GM19372 (cell line): Measurements from ENCODE around the gene FARS2.

Experiments
- ATAC-seq: cut with Tn5 transposase; IDR thresholded peaks from one replicate; pipeline ENCODE4 v1.9.1; 2021; ENCODE audit warnings: mild to moderate bottlenecking, low read depth, moderate library complexity; ENCODE audit not compliant: unreplicated experiment

The FARS2 gene

DNA sequence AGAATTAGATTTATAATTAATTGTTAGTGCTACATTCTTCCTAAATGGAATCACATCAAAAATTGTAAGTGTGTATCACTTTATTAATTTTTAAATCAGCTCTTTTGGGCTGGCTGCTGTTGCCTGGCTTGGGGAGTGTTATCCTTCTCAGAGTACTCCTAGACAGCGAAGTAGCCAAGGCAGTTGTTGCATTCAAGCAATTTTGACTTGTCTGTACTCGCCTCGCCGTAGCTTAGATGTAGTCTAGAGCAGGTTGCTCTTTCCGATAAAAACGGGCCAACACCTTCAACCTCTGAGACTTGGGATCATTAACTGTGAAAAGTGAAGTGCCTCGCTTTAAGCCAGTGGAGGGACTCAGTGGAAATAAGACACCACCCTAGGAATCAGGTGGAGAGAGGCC, 151.3 kb downstream of the FARS2 start:
- ATAC-seq, result no peak

DNA sequence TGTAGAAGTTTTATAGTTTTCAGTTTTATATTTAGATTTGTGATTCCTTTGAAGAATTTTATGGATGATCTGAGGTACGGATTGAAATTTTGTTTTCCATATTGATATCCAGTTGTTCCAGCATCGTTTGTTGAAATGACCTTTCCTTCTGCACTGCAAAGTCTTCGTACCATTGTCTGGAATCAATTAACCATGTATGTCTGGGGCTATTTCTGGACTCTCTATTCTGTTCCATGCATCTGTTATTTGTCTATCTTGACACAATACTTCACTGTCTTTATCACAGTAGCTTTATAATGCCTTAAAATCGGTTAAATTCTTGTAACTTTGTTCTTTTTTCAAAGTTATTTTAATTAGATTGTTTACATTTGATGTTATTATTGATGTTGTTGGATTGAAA, 154.9 kb downstream of the FARS2 start:
- no peak for ATAC-seq

DNA sequence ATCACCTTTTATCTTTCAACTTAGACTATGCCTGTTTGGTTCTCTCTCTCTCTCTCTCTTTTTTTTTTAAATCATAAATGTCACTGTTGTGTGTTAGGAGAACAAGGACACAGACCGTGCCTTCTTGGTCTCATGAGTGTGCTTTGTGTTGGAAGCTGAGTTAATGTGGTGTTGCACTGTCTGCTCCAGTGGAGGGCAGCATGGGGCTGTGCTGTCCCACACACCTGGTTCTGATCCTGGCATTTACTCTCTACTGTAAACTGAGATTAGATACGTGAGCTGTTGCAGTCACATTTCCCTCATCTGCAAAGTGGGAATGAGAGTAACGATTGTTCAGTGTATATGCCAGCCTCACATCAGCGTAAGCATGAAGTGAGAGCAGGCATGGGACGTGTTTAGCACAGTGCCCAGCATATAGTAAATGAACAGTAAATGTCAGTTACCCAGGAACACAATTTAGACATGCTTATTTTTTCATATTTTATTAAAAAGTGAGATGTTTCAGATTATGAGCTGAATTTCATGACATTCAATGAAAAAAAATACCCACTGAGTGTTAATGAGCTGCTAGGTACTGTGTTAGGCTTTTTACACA, 161.1 kb downstream of the FARS2 start:
- no peak for ATAC-seq

DNA sequence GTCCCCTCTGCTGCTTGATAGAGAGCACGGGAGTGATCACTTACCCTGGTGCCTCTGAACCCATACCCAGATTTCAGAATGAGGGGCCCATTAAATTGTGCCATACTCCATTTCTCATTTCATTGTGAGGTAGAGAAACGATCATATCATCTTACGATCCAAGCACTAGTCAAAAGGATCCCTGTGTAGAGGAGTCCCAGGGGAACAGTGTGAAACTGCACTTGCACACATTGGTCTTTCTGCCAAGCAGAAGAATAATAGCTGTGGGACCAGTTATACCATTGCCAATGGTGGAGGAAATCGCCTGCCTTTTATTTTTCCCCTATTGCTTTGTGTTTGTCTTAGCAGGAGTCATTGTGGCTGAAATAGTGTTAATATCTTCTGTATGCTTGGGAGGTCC, 161.9 kb downstream of the FARS2 start:
- ATAC-seq, result no peak

DNA sequence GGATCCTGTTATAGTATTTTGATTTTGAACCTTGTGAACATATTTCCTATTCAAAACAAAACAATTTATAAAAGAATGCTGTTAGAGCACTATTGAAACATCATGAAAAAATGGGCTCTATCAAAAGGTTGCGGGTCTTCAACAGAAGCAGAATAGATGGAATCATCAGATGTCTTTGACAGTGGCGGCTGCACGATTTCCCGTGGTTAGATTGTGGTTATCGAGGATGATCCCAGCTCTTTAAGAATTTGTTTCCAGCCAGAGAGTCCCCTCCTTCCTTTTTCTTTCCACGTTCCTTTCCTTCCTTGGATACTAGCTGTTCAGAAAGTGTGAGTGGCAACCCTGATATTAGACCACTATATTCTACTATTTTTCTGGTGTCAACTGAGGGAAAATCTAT, 163.4 kb downstream of the FARS2 start:
- no peak for ATAC-seq

DNA sequence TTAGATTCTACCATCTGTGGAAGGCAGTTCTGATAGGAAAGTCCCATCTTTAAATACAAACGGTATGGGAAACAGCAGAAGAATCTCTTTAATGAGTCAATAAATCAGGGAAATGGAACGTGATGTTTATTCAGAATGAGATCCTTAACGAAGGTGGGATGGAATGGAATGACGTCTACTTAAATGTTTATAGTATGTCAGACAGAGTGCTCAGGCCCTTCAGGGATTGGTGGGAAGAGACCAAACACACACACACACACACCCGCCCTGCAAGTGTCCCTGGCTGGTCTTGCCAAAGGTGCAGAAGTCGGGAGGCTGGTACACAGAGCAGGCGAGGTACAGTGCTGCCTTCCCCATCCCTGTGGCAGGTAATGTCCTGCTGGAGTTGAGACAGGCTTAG, 164.0 kb downstream of the FARS2 start:
- ATAC-seq, result no peak

DNA sequence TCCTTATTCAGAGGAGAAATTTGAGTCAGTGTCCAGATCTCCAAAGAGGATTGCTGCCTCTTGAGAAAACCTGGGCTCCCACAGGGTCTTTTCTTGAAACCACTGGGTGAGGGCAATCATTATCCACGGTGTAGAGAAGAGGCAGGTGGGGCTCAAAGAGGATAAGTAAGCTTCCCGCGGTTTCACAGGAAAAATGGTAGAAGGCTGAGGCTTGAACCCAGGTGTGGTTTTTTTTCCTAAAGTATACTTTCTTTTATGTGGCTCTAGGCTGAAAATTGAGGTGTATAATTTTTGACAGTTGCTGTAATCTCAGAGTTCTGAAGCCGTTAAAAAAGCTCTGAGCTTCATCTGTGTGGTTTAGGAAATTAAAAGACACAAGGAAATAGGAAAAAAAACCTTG, 164.5 kb downstream of the FARS2 start:
- ATAC-seq, result no peak

DNA sequence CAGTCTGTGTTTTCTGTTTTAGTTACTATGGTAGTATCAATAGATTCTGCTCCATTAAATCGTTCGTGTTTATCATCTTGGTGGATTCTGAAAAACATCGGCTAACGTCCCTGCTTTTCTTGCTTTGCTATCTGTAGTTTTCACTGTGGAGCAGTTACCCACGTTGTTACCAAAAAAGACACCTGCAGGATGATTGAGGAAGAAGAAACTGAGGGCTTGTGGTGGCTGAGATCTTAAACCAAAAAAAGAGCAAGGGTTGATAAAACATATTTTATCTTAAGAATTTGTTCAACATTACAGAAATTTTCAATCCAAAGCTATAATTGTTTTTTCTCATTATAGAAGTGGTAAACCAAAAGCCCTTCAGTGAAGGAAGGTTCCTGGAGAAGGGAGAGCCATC, 166.3 kb downstream of the FARS2 start:
- no peak for ATAC-seq

DNA sequence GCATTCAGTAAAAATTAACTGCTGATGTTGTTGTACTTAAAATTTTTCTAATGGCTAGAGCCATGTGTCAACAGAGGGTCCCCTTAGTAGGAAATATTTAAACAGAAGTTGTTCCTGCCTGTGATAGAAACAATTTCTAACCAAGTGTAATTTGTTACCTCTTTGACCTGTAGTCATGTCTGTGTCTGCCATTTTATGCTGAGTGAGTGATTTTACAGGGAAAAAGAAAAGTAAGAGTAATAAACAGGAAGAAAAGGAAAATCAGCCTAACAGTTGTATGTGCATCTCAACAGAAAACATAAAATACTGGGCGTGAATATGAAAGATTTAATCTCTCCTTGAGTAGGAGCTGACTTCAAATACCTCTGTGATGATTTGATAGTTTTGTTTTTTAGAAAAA, 172.0 kb downstream of the FARS2 start:
- ATAC-seq, result no peak

DNA sequence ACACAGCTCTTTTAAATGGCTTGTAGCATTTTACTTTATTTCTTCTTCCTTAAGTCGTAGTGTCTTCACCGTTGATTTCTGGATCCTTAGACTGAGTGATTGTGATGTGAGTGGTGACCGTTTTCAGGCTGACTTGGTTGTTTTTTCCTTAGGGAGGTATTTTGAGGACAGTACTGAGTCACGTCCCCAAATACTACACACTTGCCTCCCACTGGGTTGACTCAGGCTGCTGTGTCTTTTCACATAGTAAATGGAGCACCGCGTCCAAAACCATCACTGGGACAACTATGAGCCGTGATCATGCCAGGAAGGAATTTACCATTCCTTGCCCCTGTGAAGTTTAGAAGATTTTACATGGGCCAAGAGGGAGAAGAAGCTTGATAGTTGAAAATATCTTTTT, 174.1 kb downstream of the FARS2 start:
- no peak for ATAC-seq

DNA sequence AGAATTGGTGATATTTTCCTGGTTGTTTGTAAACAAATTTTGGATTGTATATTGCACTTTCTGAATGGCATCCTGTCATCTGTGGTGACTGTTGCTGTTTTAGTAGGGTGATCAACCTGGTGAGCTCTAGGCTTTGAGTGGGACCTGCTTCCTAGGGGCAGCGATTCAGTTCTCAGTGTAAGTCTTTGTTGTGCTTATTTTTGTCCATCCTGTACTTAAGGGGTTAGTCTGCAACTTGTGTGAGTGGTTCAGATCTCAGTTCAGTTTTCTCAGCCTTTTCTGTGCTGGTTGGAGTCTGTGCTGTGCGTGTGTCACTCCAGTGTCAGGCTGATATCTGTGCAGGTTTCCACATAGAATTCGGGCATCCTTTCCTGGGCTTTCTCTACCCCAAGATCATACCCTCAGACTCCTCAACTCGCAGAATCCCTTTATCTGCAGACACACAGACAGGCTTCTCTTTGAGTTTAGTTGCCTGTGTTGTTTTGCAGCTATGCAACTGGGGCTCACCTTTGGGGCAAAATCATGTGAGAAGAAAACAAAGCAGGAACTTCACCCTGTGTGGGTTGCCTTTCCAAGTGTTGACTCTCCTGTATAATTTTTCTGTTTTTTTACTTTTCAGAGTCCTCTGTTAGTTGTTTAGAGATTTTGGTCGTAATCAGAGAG, 177.7 kb downstream of the FARS2 start:
- no peak for ATAC-seq

DNA sequence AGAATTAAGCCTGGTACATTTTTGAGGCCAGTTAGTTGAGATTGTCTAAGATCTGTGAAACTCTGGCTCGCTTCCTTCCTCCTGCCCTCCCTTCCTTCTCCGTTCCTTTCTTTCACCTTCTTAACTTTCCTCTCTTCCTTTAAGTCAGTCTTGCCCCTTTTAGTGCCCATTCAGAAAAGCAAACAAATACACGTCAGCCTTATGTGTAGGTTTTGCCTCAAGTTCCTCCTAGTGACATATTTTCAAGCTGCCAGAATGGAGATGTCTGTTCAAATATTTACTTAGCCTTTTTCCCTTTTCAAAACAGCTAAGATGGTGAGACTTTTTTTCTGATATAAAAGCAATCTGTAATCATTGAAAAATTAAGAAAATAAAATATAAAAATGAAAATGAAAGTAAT, 178.4 kb downstream of the FARS2 start:
- no peak for ATAC-seq

DNA sequence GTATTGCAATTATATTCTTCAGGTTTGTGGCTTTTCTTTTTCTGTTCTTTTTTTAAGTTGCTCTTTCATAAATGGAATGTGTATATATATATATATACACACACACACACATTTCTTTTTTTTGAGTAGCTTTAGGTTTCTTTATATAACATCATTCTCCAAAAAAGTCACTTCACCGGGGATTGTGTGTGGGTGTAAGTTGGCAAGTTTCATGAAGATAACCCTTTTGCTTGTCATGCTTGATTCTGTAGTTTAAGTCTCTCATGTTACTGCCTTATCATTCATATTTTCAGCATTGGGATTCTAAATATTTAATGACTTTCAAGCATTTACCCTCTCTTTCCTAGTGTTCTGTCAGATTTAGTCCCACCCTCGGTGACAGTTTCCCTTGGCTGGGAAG, 181.0 kb downstream of the FARS2 start:
- no peak for ATAC-seq

DNA sequence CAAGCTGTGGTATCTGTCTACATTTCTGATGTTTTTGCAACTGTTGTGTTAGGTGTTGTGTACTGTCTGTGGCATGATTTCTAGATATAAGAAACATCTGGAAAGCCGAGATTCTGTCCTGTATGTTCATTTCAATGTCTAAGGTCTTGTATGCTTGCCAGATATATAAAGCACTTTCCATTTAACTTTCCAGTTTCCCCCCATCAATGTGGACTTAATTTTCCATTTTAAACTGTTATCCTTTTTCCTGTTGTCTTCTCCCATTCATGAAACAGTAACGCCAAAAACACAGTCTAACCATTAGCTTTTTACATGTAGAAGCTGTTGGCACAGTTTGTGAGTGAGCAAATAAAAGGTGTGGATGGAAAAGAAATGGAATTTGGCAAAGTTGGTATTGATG, 181.6 kb downstream of the FARS2 start:
- no peak for ATAC-seq

DNA sequence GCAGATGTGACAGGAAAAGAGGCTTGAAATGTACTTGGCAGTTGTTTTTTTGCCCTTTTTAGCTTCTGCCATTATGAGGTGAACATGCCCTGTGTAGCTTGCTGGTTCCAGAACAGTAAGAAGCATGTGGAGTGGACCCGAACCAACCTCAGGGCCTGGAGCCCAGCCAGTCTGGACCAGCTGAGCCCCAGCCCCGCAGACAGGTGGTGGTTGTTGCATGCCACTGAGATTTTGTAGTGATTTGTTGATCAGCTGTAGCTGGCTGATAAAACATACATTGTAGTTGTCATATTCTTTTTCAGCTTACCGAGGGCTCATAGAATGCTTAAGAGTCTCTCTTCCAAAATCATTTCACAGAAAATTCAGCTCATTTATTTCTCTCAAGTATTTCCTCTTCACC, 182.2 kb downstream of the FARS2 start:
- no peak for ATAC-seq

DNA sequence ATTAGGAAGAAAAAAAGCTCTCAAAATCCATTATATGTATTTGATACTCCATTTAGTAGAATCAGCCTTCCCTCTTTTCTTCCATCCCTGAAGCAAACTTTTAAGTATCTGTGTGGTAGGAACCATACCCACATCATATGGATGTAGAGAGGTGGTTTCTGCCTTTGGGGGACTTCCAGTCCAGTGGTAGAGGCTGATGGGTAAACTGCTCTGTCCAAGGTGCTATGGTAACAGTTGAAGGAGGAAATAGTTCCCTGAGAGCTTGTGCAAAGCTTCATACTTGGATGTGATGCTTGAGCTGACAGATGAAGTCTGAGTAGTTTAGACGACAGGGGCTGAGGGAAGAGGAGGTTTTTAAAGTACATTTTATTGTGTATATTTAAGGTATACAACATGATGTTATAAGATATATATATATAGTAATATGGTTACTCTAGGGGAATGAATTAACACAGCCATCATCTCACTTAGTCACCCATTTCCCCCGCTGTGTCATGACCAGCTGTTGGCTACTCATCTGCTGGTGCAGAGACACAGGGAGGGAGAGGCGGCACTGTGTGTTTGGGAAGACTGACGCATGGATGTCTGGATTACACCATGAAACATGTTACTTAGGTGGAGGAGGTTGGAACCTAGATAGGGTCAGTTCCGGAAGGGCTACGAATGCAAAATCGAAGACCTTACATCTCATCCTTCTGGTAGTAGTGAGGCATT, 185.2 kb downstream of the FARS2 start:
- ATAC-seq, result no peak

DNA sequence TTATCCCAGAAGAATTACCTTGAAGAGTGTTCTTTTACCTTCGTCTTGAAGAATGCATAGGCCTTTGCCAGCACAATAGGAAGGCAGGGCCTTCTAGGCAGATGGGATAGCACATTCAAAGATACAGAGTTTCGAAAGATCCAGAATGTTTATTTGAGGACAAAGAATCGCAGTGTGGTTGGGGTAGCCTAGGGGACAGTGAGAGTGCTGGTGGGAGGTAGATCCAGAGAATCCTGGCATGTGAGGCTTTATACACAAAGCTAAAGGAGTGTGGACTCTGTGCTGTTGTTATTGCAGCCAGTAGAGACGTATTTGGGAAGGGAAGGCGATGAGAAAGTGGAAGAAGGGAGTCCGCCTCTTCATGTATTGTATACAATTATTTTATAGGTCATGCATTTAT, 186.6 kb downstream of the FARS2 start:
- no peak for ATAC-seq

DNA sequence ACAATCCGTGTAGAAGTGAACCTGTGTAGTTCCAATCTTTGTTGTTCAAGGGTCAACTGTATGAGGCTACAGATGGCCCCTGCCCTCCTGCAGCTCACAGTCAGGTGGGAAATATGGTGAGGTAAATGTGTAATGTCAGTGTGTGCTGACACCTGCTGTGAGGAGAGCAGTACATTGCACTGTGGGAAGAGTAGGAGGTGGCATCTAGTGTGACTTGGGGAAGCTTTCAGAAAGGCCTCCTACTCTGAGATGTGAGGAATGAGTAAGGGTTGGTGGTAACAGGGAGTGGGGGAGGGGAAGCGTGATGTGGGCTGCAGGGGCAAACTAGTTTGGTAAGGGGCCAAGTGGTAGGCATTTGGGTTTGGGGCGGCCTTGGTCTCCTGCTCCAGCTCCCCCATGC, 188.8 kb downstream of the FARS2 start:
- ATAC-seq, result no peak

DNA sequence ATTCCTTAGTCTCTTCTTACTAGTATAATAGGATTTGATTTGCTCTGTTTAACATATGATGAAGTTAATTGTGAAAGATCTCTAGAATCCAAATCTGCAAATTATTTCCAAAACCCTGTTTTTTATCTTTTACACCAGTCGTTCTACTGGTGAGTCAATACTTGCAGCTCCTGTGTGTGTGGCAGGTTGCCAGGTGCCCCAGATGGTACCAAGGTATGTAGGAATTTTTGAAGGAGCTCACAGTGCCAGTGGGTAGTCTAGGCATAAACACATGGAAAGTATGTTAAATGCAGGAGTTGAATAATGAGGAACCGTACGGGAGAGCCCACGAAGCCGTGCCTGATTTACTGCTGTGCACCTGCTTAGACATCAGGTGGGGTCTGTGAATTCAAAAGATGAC, 192.2 kb downstream of the FARS2 start:
- no peak for ATAC-seq

DNA sequence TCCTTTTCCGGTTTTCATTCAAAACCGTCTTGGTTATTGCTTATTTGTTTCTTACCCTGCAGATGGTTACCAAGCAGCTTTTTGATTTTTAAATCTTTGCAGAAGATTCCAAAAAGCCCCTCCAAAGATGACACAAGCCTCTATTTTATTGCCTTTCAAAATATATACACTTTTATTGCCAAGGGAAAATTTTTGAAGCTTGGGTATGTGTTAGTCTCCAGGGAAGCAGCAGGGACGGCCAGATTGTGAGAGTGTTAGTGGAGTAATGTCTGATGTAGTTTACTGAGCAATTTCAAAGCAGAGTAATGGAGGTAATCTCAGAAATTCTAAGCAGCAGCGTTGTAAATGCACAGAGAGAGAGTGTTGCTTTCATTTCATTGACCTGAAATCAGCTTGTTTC, 193.8 kb downstream of the FARS2 start:
- ATAC-seq, result no peak

DNA sequence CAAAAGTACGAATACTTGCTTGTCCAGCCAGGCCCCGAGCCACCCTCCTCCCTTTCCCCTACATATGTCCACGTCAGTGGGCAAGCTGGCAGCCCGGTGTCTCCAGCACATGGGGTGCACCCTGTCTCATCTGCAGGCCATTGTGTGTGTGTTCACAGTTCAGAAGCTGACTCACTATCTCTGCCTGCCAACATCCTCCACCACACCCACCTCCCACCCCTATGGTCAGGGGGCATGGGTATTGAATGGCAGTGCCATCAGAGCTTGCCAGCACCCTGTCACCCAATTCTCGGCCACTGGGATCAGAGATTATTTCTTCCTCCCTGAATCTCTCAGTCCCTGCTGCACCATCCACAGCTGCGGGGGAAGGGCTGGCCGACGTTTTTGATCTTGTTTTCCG, 195.7 kb downstream of the FARS2 start:
- no peak for ATAC-seq

DNA sequence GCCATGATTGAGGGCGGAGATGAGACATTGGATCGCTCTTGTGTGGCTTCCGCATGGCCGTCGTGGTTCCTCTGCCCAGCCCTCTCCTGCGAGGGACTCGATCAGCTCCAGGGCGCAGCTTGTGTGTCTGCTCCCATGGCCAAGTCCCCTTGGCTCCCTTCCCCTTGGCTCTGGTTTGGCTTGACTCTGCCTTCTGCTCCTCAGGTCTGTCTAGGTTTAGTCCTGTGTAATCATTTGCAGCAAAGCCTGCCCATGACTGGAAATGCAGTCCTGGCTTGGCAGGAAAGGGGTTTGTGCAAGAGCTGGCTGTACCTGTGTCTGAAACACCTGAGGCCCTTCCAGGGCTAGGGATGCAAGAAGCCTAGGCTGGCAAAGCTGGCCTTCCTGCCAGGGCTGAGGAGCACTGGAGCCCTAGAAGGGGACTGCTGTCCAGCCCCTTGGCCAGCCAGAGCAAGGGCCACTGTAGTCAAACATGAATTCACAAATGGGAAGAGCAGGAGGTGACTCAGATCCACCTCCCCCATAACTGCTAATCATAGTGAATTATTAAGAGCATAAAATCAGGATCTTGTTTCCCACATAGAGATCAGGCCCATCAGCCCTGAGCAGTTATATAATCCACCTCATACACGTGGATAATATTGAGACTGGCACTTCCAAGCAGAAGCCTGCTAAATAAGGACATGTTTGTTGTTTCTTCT, 196.8 kb downstream of the FARS2 start:
- ATAC-seq, result no peak
